HUDEP-2 (cell line): ENCODE data around the gene KIF21A.
"Not testable (repeated sequence)": the region's sequence is repeated elsewhere in the genome, so short reads cannot be mapped to it uniquely, and the experiment has no call there.

ENCODE experiments used
- DNase-seq, 76 experiments: peaks; one replicate each; lab custom pipeline; 2025; ENCODE audit not compliant: unreplicated experiment in 76 of 76; lab: John Stamatoyannopoulos, UW

Gene KIF21A

DNA sequence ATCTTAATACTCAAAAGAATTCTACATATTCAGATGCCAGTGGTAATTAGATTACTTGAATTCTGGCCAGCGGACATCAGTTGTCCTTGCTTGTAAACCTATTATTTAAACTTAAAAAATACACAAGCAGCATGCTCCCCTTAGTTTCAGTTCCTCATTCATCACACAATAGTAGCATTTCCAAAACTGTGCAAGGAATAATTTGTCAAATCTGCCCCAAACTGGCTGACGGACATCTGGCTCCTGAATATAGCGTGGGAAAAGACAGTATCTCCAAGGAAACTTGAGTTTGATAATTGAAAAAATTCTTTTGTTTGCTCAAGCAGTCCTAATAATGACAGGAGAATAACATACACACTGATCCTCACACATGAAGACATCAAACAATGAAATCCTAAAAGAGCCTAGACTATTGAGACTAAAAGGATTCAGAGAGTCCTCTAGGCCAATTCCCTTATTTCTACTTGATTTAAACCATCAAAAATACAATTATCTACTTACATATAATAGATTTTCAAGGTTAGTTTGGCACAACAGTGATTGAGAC is 90.4 kb downstream of the KIF21A start:
- no peak for DNase-seq

DNA sequence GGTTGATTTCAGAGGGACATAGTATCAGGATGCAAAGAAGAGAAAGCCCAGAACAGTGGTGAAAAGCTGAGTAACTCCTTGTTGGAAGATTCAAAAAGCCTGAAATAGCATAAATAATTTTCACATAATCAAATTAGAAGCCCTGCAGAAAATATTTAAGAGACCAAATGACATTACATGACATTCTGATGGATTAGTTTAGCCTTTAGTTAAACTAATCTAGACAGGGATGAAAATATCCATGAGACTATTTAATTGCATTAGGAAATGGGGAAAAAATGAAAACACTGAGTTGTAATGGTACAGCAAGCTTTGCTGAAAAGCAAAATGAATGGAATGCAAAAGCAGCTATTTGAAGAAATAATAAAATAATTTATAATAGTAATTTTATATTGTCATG is 91.8 kb downstream of the KIF21A start:
- no peak for DNase-seq

- DNase-seq, result no peak
Measured at GRCh38 chr12:39348941-39349626, 93.8 kb downstream of the KIF21A start.

GRCh38 chr12:39348523-39348922 is 94.4 kb downstream of the KIF21A start:
- DNase-seq, result no peak

- DNase-seq, result no peak
Measured at GRCh38 chr12:39344926-39345325, 98.0 kb downstream of the KIF21A start.

GRCh38 chr12:39343665-39344064 is 99.3 kb downstream of the KIF21A start:
- DNase-seq, result no peak

- no peak for DNase-seq
Measured at GRCh38 chr12:39341761-39342160, 101.2 kb downstream of the KIF21A start.

DNA sequence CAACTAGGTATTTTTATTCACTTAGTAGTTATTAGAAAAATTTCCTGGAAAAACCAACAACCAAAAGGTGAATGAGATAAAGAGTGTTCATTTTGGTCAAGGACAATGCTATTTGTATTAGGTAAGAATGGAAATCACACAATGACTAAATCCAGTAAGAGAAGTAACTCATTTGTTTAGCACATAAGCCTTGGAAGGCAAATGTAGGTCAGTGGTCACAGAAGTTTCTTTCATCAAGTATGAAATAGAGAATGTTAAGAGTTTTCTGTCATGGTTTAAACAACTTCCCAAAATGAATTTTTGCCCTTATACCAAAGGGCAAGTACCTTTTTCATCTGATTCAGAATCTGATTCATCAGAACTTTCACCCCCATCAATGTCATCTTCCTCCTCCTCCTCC is 101.7 kb downstream of the KIF21A start:
- DNase-seq, result no peak

- DNase-seq, result no peak
Measured at GRCh38 chr12:39332661-39333175, 110.2 kb downstream of the KIF21A start.

DNA sequence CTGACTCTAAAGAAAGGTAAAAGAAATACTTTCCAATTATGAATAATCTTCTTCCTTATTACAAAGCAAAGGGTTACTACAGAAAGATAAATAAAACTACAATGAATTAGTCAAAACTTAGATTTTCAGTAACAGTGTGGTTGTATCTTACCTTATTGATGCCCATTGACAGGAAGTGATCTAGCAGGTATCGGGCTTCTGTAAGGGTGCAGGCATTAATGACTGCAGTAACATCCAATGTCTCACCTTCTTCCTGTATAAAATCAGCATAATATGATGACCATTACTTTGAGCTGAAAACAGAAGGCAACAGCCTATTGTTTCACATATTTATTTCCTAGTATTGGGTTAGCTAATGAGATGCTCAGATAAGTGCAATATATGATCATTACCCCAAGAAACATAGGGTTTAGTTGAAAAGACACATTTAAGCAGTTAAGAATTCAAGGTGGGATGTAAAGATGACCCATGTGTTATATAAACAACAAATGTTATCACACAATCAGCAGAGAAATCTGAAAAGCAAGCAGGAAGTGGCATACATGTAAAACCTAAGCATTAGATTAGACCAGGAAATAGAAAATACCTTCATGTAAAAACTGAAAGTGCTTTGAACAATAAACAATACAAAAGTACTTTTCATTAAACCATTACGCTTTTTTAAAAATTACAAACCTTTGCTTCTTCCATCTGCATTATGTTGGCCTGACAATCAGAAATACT is 111.2 kb downstream of the KIF21A start:
- DNase-seq, result no peak

- DNase-seq, result no peak
Measured at GRCh38 chr12:39329876-39330275, 113.0 kb downstream of the KIF21A start.

- no peak for DNase-seq
Measured at GRCh38 chr12:39329018-39329417, 113.9 kb downstream of the KIF21A start.

GRCh38 chr12:39327965-39328364 is 115.0 kb downstream of the KIF21A start:
- no peak for DNase-seq

DNA sequence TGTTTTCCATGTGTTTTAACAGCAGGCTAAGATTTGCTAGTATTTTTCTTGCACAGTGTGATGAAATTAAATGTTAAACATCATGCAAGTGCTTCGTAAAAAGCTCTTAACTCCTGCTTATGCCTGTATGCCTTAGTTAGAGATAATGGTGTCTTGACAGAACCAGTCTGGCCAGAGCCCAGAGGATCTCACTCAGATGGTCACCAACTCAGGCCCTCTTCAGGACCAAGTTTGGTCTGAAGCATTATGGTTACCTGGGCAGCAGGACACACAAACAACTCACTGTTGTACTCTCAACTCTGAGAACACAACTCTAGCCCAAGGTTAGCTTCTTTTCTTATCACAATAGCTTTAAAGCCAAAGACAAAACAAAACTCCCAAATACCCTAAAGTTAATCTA is 115.4 kb downstream of the KIF21A start:
- peak in 1 of 76 experiments; percentile 1 for DNase-seq

DNA sequence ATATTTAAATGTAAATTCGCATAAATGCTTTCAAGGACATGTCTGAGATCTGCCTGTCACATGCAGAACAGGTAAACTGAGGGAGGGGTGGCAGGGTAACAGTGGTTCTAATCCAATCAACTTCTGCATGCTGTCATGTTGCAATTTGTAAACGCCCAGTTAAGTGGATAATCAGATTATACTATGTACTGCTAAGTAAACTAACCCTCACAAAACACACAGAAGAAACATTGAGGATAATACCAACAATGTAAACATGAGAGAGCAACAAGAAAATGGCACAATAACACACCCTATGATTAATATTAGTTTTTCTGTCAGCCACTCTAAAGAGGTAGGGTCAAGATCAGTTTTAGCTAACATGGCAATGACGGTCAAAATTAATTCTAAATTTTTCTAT is 123.7 kb downstream of the KIF21A start:
- DNase-seq, result no peak

GRCh38 chr12:39314547-39314946 is 128.4 kb downstream of the KIF21A start:
- no peak for DNase-seq

DNA sequence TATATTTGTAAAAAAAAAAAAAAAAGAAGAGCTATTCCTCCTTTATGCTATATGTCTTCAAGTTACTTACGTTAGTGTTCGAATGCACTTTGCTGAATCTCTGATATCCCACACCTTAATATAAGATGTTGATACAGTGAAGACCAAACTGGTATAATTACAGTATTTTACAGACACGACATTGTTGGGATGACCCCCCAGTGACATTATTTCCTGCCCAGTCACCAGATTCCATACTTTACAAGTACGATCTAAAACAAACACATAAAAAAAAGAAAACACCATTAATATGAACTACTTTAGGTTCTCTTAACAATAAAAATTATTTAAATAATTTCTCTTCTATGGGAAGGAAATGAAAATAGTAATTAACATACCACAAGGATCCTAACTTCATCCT is 133.4 kb downstream of the KIF21A start:
- no peak for DNase-seq

DNA sequence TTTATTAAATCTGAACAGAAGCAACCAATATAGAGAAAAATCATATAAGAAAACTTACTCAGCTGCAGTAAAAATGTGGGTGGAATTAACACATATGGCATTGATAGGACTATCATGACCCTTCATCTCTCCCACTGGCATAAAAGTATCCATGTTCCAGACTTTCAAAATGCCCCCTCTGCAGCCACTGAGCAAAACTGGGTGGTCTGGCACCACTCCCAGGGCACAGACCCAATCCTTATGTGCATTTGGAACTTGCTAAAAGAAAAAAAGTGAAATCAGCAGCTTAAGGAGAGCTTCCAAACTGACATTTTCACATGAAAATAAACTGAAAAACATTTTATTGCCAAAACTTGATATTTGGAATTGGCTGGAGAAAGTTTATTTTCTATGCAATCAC is 141.5 kb downstream of the KIF21A start:
- no peak for DNase-seq

DNA sequence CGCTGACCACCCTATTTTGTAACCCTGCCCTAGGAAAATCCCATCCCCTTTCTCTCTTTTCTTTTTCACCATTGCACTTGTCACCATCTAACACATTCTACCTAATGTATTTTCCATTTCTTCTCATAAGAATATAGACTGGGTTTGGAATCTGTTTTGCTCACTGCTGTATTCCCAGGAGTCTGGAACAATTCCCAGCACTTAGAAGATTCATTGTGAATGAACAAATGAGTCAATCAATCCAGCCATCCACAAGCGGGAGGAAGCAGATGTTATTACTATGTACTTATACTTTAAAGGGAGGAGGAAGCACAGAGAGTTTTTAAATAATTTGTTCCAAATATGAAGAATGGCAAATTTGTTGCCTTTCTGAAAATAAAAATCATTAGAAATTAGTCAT is 142.1 kb downstream of the KIF21A start:
- DNase-seq, result no peak

GRCh38 chr12:39297891-39298290 is 145.0 kb downstream of the KIF21A start:
- DNase-seq, result no peak

GRCh38 chr12:39296496-39296895 is 146.4 kb downstream of the KIF21A start:
- no peak for DNase-seq

DNA sequence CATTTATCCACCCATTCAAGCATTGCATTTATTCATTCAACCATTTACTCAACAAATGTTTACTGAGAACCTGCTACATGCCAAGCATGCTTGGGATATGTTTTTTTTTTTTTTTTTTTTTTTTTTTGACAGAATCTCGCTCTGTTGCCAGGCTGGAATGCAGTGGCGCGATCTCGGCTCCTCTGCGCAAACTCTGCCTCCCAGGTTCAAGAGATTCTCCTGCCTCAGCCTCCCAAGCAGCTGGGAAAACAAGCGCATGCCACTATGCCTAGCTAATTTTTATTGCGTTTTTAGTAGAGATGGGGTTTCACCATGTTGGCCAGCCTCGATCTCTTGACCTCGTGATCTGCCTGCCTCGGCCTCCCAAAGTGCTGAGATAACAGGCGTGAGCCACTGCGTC is 147.3 kb downstream of the KIF21A start:
- DNase-seq, result not testable (repeated sequence)
